GM18498 (cell line): ENCODE data around the gene PPP1R12B.
A peak's percentile ranks its signal among the peaks of the same experiment; 100 is the strongest.
"Not testable (repeated sequence)": the region's sequence is repeated elsewhere in the genome, so short reads cannot be mapped to it uniquely, and the experiment has no call there.

ENCODE experiments used
- ATAC-seq: cut with Tn5 transposase; IDR thresholded peaks from one replicate; pipeline ENCODE4 v1.9.1; 2021; ENCODE audit warnings: mild to moderate bottlenecking, moderate library complexity; ENCODE audit not compliant: unreplicated experiment

PPP1R12B gene

DNA sequence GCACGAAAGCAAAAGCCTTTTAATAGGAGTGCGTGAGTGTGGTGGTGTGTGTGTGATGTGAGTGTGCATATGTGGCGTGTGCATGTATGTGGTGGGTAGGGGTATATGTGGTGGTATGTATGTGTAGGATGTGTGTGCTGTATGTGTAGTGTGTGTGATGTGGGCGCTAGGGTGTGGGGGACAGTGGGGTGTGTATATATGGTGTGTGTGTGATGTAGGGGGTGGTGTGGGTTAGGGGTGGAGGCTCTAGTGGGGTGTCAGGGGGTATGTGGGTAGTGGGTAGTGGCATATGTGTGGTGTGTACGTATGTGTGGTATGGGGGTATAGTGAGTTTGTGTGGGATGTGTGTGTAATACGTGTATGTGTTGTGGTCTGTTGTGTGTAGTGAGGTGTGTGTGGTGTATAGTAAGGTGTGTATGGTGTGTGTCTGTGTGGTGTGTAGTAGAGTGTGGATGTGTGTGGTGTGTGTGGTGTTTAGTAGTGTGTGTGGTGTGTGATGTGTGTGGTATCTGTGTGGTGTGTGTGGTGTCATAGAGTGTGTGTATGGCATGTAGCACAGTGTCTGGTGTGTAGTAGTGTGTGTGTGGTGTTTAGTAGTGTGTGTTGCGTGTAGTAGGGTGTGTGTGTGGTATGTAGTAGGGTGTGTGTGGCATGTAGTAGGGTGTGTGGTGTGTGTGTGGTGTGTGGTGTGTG, 275.7 kb downstream of the PPP1R12B start:
- no peak for ATAC-seq

DNA sequence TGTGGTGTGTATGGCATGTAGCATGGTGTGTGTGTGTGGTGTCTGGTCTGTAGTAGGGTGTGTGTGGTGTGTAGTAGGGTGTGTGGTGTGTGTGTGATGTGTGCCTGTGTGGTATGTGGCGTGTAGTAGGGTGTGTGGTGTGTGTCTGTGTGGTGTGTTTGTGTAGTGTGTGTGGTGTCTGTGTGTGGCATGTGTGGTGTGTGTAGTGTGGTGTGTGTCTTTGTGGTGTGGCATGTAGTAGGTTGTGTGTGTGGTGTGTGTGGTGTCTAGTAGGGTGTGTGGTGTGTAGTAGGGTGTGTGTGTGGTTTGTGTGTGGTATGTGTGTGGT, 276.2 kb downstream of the PPP1R12B start:
- no peak for ATAC-seq

DNA sequence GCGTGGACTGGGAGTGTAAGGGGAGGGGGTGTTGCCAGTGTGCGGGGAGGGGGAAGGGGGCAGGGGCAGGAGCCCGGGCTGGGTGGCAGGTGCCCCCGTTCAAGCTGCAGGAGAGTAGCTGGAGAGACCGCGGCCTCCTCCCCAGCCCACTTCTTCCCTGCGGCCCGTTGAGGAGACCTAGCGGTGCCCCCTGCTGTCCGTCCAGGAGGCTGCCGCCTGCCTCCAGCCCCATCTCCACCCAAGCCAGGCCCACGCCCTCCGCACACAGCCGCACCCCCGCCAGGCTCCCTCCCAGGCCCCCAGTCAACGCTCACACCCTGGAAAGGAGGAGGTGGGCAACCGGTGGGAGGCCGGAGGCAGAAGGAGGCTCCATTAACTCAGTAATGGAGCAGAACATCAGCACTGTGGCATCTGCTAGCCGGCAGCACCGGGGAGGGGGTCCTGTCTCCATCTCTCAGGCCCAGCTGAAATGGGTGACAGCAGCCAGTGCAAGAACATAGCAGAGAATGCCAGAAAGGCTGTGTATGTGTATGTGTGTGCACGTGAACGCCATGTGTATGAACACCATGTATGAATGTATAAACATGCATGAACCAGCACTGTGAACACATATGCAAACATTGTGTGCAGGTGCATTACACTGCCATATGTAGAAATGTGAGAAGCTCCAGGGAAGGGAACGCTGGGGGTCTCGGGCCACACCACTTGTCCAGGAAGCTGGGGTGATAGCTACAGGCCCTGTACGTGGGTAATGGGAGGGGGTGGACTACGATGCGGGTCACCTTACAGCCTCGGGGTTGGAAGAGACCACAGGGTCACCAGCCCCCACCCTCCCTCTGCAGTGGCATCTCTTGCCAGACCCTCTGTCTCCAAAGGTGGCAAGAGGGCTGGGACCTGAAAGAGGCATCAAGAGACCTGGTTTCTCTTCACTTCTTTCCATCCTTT, 277.2 kb downstream of the PPP1R12B start:
- peak; percentile 53 for ATAC-seq

DNA sequence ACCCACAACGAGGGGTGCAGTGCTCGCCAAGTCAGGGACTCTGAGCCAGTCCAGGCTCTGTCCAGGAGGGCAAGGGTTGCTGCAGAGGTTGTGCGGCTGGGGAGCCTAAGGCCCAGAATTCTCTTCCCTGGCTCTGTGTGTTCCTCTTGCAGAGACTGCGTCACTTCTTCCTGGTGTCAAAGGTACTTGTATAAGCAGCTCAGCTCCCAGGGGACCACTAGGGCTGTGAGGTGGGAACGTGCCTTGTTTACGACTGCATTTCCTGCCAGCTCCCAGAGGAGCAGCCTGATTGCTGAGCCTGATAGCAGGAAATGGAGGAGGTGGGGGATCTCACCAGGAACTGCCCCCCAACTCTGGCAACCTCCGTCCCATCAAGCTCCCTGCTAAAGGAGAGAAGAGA, 278.5 kb downstream of the PPP1R12B start:
- ATAC-seq: not testable (repeated sequence)

- no peak for ATAC-seq
Observed at GRCh38 chr1:202627841-202628565, 279.5 kb downstream of the PPP1R12B start.

- ATAC-seq: no peak
Observed at GRCh38 chr1:202628646-202629215, 280.2 kb downstream of the PPP1R12B start.

DNA sequence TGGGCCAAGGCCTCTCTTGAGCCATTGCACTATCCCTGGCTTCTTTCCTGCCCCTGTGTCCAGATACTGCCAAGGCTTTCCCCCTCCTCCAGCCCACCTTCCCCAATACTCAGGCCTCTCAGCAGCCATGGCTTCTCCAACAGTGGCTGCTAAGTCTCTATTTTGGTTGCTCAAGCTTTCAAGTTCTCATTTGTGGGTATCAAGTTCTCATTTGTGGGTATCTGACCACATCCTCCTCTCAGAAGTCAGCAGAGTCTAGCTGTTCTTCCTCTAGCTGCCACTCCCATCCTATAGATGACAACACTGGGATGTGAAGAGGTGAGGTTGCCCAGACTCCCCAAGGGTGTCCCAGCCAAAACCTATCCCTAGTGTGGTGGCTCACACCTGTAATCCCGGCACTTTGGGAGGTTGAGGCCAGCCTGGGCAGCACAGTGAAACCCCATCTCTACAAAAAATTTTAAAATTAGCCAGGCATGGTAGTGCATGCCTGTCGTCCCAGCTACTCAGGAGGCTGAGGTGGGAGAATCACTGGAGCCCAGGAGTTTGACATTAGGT, 280.8 kb downstream of the PPP1R12B start:
- ATAC-seq: peak; percentile 86

DNA sequence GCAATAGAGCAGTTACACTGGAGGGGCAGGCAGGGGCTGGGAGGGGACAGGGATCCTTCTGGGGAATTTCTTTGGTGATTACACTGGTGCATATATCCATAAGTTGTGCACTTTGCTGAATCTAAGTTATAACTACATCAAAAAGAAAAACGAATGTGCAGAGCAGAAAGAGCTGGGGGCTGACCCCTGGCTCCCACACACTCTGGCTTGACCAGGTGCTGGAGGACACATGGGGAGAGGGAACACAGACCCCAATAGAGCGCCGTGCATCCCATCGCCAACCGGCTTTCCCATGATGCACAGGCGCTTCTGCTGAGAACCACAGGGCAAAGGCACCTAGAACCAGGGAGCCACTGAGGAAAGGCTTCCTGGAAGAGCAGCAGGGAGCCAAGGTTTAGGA, 281.6 kb downstream of the PPP1R12B start:
- not testable (repeated sequence) for ATAC-seq

GRCh38 chr1:202630541-202630940, 282.0 kb downstream of the PPP1R12B start:
- no peak for ATAC-seq

- no peak for ATAC-seq
Observed at GRCh38 chr1:202631076-202631923, 282.8 kb downstream of the PPP1R12B start.

- ATAC-seq: no peak
Observed at GRCh38 chr1:202632241-202632640, 283.7 kb downstream of the PPP1R12B start.

- not testable (repeated sequence) for ATAC-seq
Observed at GRCh38 chr1:202636171-202636570, 287.7 kb downstream of the PPP1R12B start.

GRCh38 chr1:202637321-202638018, 289.0 kb downstream of the PPP1R12B start:
- not testable (repeated sequence) for ATAC-seq

- no peak for ATAC-seq
Observed at GRCh38 chr1:202638019-202638700, 289.7 kb downstream of the PPP1R12B start.

DNA sequence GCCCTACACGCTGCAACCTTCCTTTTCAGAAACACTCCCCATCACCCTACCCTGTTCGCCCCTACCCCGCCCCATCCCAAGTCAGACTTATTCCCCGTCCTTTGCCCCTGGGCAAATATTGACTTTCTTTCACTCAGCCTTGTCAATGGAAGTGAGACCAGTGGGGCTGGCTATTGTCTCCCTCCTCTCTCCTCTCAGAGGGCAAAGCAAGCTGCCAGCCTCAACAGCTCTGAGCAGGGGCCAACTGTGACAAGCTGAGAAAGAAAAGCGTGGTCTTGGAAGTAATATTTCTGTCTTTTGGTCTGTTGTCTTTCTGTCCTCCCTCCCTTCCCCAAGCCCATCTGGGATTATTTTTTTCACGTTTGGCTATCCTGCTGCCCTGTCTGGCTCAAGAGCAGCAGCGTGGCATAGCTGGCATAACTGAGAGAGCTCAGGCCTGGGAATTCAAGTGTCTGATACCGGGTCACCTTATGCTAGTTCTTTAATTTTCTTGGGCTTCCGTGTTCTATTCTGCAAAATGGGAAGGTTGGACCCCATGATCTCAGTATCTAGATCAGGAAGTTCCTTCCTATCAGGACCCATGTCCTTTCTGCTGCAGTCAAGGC, 290.3 kb downstream of the PPP1R12B start:
- ATAC-seq: not testable (repeated sequence)

GRCh38 chr1:202639500-202639899, 291.0 kb downstream of the PPP1R12B start:
- no peak for ATAC-seq

- ATAC-seq: no peak
Observed at GRCh38 chr1:202642212-202642611, 293.7 kb downstream of the PPP1R12B start.
